ENCODE measurements around the gene PLEKHM2.

DNA sequence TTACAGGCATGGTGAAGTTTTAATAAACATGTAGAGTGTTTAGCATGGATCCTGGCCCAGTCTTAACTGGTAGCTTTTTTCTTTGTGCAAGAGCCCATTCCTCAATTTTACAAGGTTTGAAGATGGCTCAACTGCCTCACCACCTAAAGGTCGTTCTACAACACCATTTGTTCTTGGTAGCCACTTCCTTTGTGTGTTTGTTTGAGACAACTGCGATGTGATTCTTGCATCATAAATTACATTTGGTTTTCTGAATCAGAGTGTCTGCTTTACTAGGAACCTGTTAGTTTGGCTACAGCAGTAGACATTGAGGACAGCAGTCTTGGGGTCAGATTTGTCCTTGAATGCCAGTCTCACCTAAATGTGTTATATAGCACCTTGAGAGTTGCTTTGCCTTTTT lies 3.3 kb downstream of the PLEKHM2 start:
- TF ChIP-seq, protein P1, sequence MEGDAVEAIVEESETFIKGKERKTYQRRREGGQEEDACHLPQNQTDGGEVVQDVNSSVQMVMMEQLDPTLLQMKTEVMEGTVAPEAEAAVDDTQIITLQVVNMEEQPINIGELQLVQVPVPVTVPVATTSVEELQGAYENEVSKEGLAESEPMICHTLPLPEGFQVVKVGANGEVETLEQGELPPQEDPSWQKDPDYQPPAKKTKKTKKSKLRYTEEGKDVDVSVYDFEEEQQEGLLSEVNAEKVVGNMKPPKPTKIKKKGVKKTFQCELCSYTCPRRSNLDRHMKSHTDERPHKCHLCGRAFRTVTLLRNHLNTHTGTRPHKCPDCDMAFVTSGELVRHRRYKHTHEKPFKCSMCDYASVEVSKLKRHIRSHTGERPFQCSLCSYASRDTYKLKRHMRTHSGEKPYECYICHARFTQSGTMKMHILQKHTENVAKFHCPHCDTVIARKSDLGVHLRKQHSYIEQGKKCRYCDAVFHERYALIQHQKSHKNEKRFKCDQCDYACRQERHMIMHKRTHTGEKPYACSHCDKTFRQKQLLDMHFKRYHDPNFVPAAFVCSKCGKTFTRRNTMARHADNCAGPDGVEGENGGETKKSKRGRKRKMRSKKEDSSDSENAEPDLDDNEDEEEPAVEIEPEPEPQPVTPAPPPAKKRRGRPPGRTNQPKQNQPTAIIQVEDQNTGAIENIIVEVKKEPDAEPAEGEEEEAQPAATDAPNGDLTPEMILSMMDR (IDR thresholded peaks at IDR 0.05; ENCODE audit: low read depth, low read length), result no peak
- no peak for TF ChIP-seq EZH2phosphoT487 (IDR thresholded peaks at IDR 0.05; ENCODE audit: low read depth)
